ENCODE data around the gene EVPLL. TPM values are rescaled to one million over a fixed set of nuclear protein-coding genes. Genes with fewer than 3 reads are reported as not detected.
"Not testable (repeated sequence)": the region's sequence is repeated elsewhere in the genome, so short reads cannot be mapped to it uniquely, and the experiment has no call there.

EVPLL gene
- total and polyA plus RNA-seq, 9 of the 15 experiments (the other 6 are each of a cell fraction or from before 2014, with no cell fraction given): not detected

DNA sequence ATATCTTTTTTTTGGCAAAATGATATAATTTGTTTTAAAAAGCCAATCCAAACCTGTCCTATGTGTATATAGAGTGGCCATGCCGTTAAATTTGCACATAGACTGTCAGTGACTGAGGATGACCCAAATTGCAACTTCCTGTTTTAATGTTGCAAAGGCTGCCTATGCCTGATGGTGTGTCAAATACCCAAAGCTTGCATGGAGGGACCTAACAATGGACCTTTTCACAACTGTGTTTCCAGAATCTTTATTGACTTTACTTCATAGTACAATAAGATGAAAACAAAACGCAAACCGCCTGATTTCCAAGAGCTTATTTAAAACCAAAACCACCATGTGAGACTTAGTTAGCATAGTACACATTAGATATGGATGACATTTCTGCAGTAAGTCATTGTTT is 31.3 kb downstream of the EVPLL start:
- H3K4me3 ChIP-seq; DNase-seq (ENCODE audit: extremely low read depth in 1 of 4, low spot score in 3 of 4); H3K36me3 ChIP-seq (ENCODE audit: control insufficient read depth, insufficient read depth, low read length); H3K27ac ChIP-seq (ENCODE audit: extremely low read depth, low read depth, low read length); intact Hi-C loops (cut with micrococcal nuclease); H3K79me2 ChIP-seq (ENCODE audit: control insufficient read depth, insufficient read depth, low read length); H3K9me1 ChIP-seq (ENCODE audit: control insufficient read depth, insufficient read depth, low read length); H3K9ac ChIP-seq (ENCODE audit: insufficient read depth in 1 of 2, low read depth in 2 of 2, low read length in 2 of 2); H3K27me3 ChIP-seq (ENCODE audit: control insufficient read depth in 2 of 2, insufficient read depth in 2 of 2, low read length in 2 of 2); FAIRE-seq; CTCF ChIA-PET (ENCODE audit: low intra/inter-chr PET ratio); H3K9me3 ChIP-seq (replicated peaks; ENCODE audit: control insufficient read depth, insufficient read depth, low read depth, low read length); BruUV-seq (replicated peaks); H2AFZ ChIP-seq (ENCODE audit: low read depth, low read length); ATAC-seq; H4K20me1 ChIP-seq (replicated peaks; ENCODE audit: control insufficient read depth, insufficient read depth, low read length); H3K4me2 ChIP-seq (ENCODE audit: insufficient read depth, low read length); in situ Hi-C loops (cut with MboI); H3K4me1 ChIP-seq (replicated peaks in 1 of 2; ENCODE audit: control insufficient read depth in 2 of 2, insufficient read depth in 2 of 2, low read length in 2 of 2); POLR2A ChIA-PET: not testable (repeated sequence)
- WGBS (ENCODE audit: insufficient coverage, low coverage, missing lambda C conversion rate): 2% methylated on average over 3 of the region's 3 CpGs

DNA sequence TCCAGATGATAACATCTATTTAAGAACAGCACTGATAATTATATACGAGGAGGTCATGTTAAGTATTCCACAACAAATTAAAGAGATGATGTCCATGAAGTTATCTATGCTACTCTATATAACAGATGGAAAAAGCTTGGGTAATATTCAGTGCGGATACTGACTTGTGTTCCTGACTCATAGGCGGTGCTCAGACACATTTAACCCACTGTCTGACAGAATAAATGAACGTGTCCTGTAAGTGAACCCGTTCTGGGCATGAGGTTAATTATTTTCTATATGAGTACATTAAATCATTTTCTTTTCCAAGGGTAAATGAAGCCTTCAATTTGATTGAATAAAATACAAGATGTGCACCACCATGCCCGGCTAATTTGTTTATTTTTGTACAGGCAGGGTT is 31.7 kb downstream of the EVPLL start:
- intact Hi-C loops (cut with micrococcal nuclease); BruUV-seq (replicated peaks); H2AFZ ChIP-seq (ENCODE audit: low read depth, low read length); H3K27me3 ChIP-seq (ENCODE audit: control insufficient read depth in 2 of 2, insufficient read depth in 2 of 2, low read length in 2 of 2); DNase-seq (ENCODE audit: extremely low read depth in 1 of 4, low spot score in 3 of 4); H3K27ac ChIP-seq (ENCODE audit: extremely low read depth, low read depth, low read length); H3K4me2 ChIP-seq (ENCODE audit: insufficient read depth, low read length); H3K36me3 ChIP-seq (ENCODE audit: control insufficient read depth, insufficient read depth, low read length); H3K4me3 ChIP-seq; FAIRE-seq; CTCF ChIA-PET (ENCODE audit: low intra/inter-chr PET ratio); H3K9me3 ChIP-seq (replicated peaks; ENCODE audit: control insufficient read depth, insufficient read depth, low read depth, low read length); H3K9me1 ChIP-seq (ENCODE audit: control insufficient read depth, insufficient read depth, low read length); ATAC-seq; H4K20me1 ChIP-seq (replicated peaks; ENCODE audit: control insufficient read depth, insufficient read depth, low read length); POLR2A ChIA-PET; in situ Hi-C loops (cut with MboI); H3K9ac ChIP-seq (ENCODE audit: insufficient read depth in 1 of 2, low read depth in 2 of 2, low read length in 2 of 2); H3K79me2 ChIP-seq (ENCODE audit: control insufficient read depth, insufficient read depth, low read length); H3K4me1 ChIP-seq (replicated peaks in 1 of 2; ENCODE audit: control insufficient read depth in 2 of 2, insufficient read depth in 2 of 2, low read length in 2 of 2): not testable (repeated sequence)
- WGBS (ENCODE audit: insufficient coverage, low coverage, missing lambda C conversion rate): 8% methylated on average over 5 of the region's 6 CpGs

DNA sequence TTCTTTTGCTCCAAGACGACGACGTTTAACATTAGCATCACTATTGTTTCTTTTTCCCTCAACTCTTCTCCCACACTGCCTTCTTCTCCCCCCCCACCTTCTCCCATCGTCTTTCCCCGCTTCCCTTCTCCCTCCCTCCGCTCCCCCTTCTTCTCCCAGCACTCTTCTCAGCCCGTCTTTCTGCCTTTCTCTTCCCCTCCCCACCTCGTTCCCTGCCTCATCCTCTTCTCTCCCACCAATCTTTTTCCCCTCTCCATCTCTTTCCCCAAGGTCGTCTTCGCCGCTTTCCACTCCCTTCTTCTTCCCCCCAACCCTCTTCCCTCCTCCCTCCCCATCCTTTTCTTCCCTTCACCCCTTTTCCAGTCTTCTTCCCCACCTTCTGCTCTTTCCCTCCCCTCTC is 33.2 kb downstream of the EVPLL start:
- FAIRE-seq; ATAC-seq; H3K79me2 ChIP-seq (ENCODE audit: control insufficient read depth, insufficient read depth, low read length); POLR2A ChIA-PET; H3K27ac ChIP-seq (ENCODE audit: extremely low read depth, low read depth, low read length); BruUV-seq (replicated peaks); H3K4me2 ChIP-seq (ENCODE audit: insufficient read depth, low read length); H3K9me1 ChIP-seq (ENCODE audit: control insufficient read depth, insufficient read depth, low read length); in situ Hi-C loops (cut with MboI); CTCF ChIA-PET (ENCODE audit: low intra/inter-chr PET ratio); H4K20me1 ChIP-seq (replicated peaks; ENCODE audit: control insufficient read depth, insufficient read depth, low read length); H3K36me3 ChIP-seq (ENCODE audit: control insufficient read depth, insufficient read depth, low read length); H3K27me3 ChIP-seq (ENCODE audit: control insufficient read depth in 2 of 2, insufficient read depth in 2 of 2, low read length in 2 of 2); H3K4me3 ChIP-seq; H3K9me3 ChIP-seq (replicated peaks; ENCODE audit: control insufficient read depth, insufficient read depth, low read depth, low read length); intact Hi-C loops (cut with micrococcal nuclease); H2AFZ ChIP-seq (ENCODE audit: low read depth, low read length); H3K9ac ChIP-seq (ENCODE audit: insufficient read depth in 1 of 2, low read depth in 2 of 2, low read length in 2 of 2); H3K4me1 ChIP-seq (replicated peaks in 1 of 2; ENCODE audit: control insufficient read depth in 2 of 2, insufficient read depth in 2 of 2, low read length in 2 of 2); DNase-seq (ENCODE audit: extremely low read depth in 1 of 4, low spot score in 3 of 4): not testable (repeated sequence)
- no CpG with 5 or more reads among the region's 11 CpGs for WGBS (ENCODE audit: insufficient coverage, low coverage, missing lambda C conversion rate)

DNA sequence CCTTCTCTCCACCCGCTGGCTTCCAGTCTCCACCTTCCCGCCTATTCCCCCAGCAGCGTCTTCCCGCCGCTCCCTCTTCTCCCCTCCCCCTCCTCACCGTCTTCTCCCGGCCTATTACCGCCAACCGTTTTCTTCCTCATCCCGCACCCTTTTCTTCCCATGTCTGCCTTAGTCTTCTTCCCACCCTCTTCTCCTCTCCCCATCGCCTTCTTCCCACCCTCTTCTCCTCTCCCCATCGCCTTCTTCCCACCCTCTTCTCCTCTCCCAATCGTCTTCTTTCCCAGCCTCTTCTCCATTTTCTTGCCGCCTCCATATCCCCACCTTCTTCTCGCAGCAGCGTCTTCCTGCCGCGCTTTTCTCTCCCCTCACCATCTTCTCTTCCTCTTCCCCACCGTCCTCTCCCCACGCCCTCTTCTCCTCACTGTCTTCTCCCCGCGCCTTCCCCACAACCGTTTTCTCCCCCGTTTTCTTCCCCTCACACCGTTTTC is 33.8 kb downstream of the EVPLL start:
- BruUV-seq (replicated peaks); H3K27ac ChIP-seq (ENCODE audit: extremely low read depth, low read depth, low read length); H3K4me1 ChIP-seq (replicated peaks in 1 of 2; ENCODE audit: control insufficient read depth in 2 of 2, insufficient read depth in 2 of 2, low read length in 2 of 2); DNase-seq (ENCODE audit: extremely low read depth in 1 of 4, low spot score in 3 of 4); H3K9ac ChIP-seq (ENCODE audit: insufficient read depth in 1 of 2, low read depth in 2 of 2, low read length in 2 of 2); H3K4me3 ChIP-seq; in situ Hi-C loops (cut with MboI); H3K9me3 ChIP-seq (replicated peaks; ENCODE audit: control insufficient read depth, insufficient read depth, low read depth, low read length); intact Hi-C loops (cut with micrococcal nuclease); H3K36me3 ChIP-seq (ENCODE audit: control insufficient read depth, insufficient read depth, low read length); H3K4me2 ChIP-seq (ENCODE audit: insufficient read depth, low read length); H3K79me2 ChIP-seq (ENCODE audit: control insufficient read depth, insufficient read depth, low read length); H2AFZ ChIP-seq (ENCODE audit: low read depth, low read length); H3K9me1 ChIP-seq (ENCODE audit: control insufficient read depth, insufficient read depth, low read length); POLR2A ChIA-PET; H4K20me1 ChIP-seq (replicated peaks; ENCODE audit: control insufficient read depth, insufficient read depth, low read length); FAIRE-seq; H3K27me3 ChIP-seq (ENCODE audit: control insufficient read depth in 2 of 2, insufficient read depth in 2 of 2, low read length in 2 of 2); CTCF ChIA-PET (ENCODE audit: low intra/inter-chr PET ratio): not testable (repeated sequence)
- peak; percentile 48; the same call in 2 of the 3 replicates for ATAC-seq
- 8% methylated on average over 6 of the region's 25 CpGs for WGBS (ENCODE audit: insufficient coverage, low coverage, missing lambda C conversion rate)

Data from K562 (cell line).